Spleen (tissue), 11 donors: Measurements from ENCODE around the gene STK36. TPM values are rescaled to one million over a fixed set of nuclear protein-coding genes. Genes with fewer than 3 reads are reported as not detected.

Source experiments
- DNase-seq: peaks from one replicate; pipeline ENCODE4 v3.0.0-alpha.2; 2020
- H3K27ac ChIP-seq, 8 donors: fragments of 200-600 bp; sonication (generic) in 7 of 8; 1 replicate in 4 of 8; 2 replicates in 4 of 8; pipeline versions ENCODE4 v1.5.0 to v1.8.0; 2016 to 2021; ENCODE audit warnings: inconsistent platforms in 4 of 8, mild to moderate bottlenecking in 4 of 8, moderate library complexity in 1 of 8
- H3K27me3 ChIP-seq, 7 donors: fragments of 200-600 bp; sonication (generic) in 6 of 7; replicated peaks in 1 of 7; 1 replicate in 4 of 7; 2 replicates in 3 of 7; pipeline versions ENCODE4 v1.5.0 to v1.8.0; 2016 to 2021; ENCODE audit warnings: inconsistent platforms in 3 of 7, mild to moderate bottlenecking in 1 of 7
- H3K36me3 ChIP-seq, 6 donors: fragments of 200-600 bp; sonication (generic) in 5 of 6; 1 replicate in 4 of 6; 2 replicates in 2 of 6; pipeline versions ENCODE4 v1.5.0 to v1.8.0; 2016 to 2021; ENCODE audit warnings: inconsistent platforms in 2 of 6
- H3K4me1 ChIP-seq, 6 donors: fragments of 200-600 bp; sonication (generic) in 5 of 6; 1 replicate in 3 of 6; 2 replicates in 3 of 6; pipeline versions ENCODE4 v1.5.0 to v1.8.0; 2016 to 2021; ENCODE audit warnings: inconsistent platforms in 3 of 6
- H3K4me3 ChIP-seq, 8 donors: fragments of 200-600 bp; sonication (generic) in 7 of 8; 1 replicate in 4 of 8; 2 replicates in 4 of 8; pipeline versions ENCODE4 v1.5.0 to v1.8.0; 2016 to 2021; ENCODE audit warnings: inconsistent platforms in 4 of 8, mild to moderate bottlenecking in 4 of 8, moderate library complexity in 2 of 8
- H3K9me3 ChIP-seq, 8 donors: fragments of 200-600 bp; sonication (generic) in 7 of 8; 1 replicate in 4 of 8; 2 replicates in 4 of 8; pipeline versions ENCODE4 v1.5.0 to v1.8.0; 2016 to 2021; ENCODE audit warnings: inconsistent platforms in 4 of 8
- POLR2A ChIP-seq, 3 donors: fragments of 450-650 bp; IDR thresholded peaks; one replicate each; pipeline ENCODE4 v1.5.1; 2017; ENCODE audit warnings: antibody characterized with exemption in 3 of 3, mild to moderate bottlenecking in 1 of 3
- POLR2AphosphoS5 ChIP-seq, 3 donors: sonication (generic); formaldehyde crosslinking; IDR thresholded peaks; one replicate each; pipeline ENCODE4 v1.5.1; 2017; ENCODE audit warnings: antibody characterized with exemption in 3 of 3
- WGBS, 5 donors: extraction: QIAGEN DNeasy Blood & Tissue Kit in 3 of 5; methylation state at CpG; one replicate each; pipeline versions ENCODE4 v1.1.5 to v1.1.7; 2013 to 2018; 5-methylcytosine and 5-hydroxymethylcytosine counted together
- intact Hi-C: fragments of 100-400 bp; cut with DNase I; formaldehyde crosslinking; loops from one replicate; pipeline ENCODE4 v1.15.0; 2023; ENCODE audit warnings: low total_unique reads
- polyA plus RNA-seq, 3 donors: library from polyadenylated mRNA; stranded (reverse); fragments of 200-250 nt; gene quantifications; one replicate each; pipeline ENCODE4 v1.2.1, GENCODE V29; 2013
- total RNA-seq, 7 donors: library from RNA; depleted of rRNA in 3 of 7; stranded (reverse); fragments of >200 nt in 3 of 7; fragmentation: NEBNext Ultra II Directional in 4 of 7; extraction: Animal tissue kit (Norgen Biotek cat#: 25700) in 4 of 7; gene quantifications; one replicate each; pipeline versions ENCODE4 v1.1.0 to v1.2.1, GENCODE V29; 2016 to 2021
- TF ChIP-seq, protein P1 (sequence below), 11 experiments: fragments of 200-600 bp in 7 of 11; fragments of 450-650 bp in 4 of 11; sonication (generic) in 4 of 11; IDR thresholded peaks in 8 of 11; conservative IDR thresholded peaks in 3 of 11; 1 replicate in 7 of 11; 2 replicates in 4 of 11; pipeline versions ENCODE4 v1.4.0 to v1.8.0; 2016 to 2021; ENCODE audit warnings: antibody characterized with exemption in 11 of 11, inconsistent platforms in 4 of 11, mild to moderate bottlenecking in 1 of 11
- donor health status: healthy with polysubstance abuse.
- donor health status: DM: no; HTN: no; CAD: no; lungs with moderate emphysema.
- donor health status: DM: no; HTN: no; CAD: no.
- donor health status: Bipolar disorder and iron deficiency.
- donor health status: healthy.
- donor health status: DM: no; HTN: no; CAD: no.
- donor health status: DM: yes; HTN: yes; CAD: no.

STK36 gene
- total and polyA plus RNA-seq, 10 donors, result 10.7 to 46.8 (median 22.9) TPM

DNA sequence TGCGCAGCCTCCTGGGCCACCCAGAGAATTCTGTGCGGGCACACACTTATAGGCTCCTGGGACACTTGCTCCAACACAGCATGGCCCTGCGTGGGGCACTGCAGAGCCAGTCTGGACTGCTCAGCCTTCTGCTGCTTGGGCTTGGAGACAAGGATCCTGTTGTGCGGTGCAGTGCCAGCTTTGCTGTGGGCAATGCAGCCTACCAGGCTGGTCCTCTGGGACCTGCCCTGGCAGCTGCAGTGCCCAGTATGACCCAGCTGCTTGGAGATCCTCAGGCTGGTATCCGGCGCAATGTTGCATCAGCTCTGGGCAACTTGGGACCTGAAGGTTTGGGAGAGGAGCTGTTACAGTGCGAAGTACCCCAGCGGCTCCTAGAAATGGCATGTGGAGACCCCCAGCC, 27.0 kb downstream of the STK36 start:
- 96 to 99% (median 97%) methylated on average over 6 to 8 of the region's 8 CpGs for WGBS, 5 donors
- intact Hi-C loops, result no loop called here
- no peak for DNase-seq
- H3K27me3 ChIP-seq, result no peaks in the 10 kb centered on the region
- H3K27ac ChIP-seq, result no peak overlapping the region
- H3K4me3 ChIP-seq, result no peak overlapping the region
- TF ChIP-seq POLR2A (IDR thresholded peaks at IDR 0.05) (no peak), POLR2AphosphoS5 (IDR thresholded peaks at IDR 0.05) (no peak)
- TF ChIP-seq, protein P1, sequence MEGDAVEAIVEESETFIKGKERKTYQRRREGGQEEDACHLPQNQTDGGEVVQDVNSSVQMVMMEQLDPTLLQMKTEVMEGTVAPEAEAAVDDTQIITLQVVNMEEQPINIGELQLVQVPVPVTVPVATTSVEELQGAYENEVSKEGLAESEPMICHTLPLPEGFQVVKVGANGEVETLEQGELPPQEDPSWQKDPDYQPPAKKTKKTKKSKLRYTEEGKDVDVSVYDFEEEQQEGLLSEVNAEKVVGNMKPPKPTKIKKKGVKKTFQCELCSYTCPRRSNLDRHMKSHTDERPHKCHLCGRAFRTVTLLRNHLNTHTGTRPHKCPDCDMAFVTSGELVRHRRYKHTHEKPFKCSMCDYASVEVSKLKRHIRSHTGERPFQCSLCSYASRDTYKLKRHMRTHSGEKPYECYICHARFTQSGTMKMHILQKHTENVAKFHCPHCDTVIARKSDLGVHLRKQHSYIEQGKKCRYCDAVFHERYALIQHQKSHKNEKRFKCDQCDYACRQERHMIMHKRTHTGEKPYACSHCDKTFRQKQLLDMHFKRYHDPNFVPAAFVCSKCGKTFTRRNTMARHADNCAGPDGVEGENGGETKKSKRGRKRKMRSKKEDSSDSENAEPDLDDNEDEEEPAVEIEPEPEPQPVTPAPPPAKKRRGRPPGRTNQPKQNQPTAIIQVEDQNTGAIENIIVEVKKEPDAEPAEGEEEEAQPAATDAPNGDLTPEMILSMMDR (IDR thresholded peaks at IDR 0.05 in 8 of 11, conservative IDR thresholded peaks at IDR 0.05 in 3 of 11), result no peak
- H3K9me3 ChIP-seq, result no peaks in the 10 kb centered on the region
- peaks cover 0 to 58% (median 14%) of the 10 kb centered on the region in 6 donors for H3K36me3 ChIP-seq
- H3K4me1 ChIP-seq, result no peaks in the 10 kb centered on the region

DNA sequence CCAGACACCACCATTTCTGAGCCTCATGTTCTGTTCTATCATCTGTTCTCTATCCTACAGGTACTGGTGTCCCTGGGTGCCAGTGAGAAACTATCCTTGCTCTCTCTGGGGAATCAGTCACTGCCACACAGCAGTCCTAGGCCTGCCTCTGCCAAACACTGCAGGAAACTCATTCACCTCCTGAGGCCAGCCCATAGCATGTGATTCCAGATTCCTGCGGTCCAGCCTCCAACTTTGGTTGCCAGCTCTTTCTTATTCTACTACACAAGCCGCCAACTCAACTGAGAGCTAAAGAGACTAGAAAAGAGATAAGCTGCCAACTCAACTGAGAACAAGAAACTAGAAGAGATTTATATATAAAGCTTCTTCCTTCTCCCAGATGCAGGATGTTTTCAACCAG, 29.9 kb downstream of the STK36 start:
- no peak overlapping the region for H3K27ac ChIP-seq
- no peaks in the 10 kb centered on the region for H3K27me3 ChIP-seq
- WGBS, 5 donors, result 92 to 98% (median 97%) methylated on average over 2 of the region's 2 CpGs
- TF ChIP-seq POLR2AphosphoS5 (IDR thresholded peaks at IDR 0.05), result no peak
- TF ChIP-seq, protein P1 (IDR thresholded peaks at IDR 0.05 in 8 of 11, conservative IDR thresholded peaks at IDR 0.05 in 3 of 11), result no peak
- TF ChIP-seq POLR2A (IDR thresholded peaks at IDR 0.05), result no peak
- H3K9me3 ChIP-seq, result no peaks in the 10 kb centered on the region
- peaks cover 0 to 40% (median 10%) of the 10 kb centered on the region in 6 donors for H3K36me3 ChIP-seq
- intact Hi-C loops, result no loop called here
- no peak for DNase-seq
- H3K4me1 ChIP-seq, result no peaks in the 10 kb centered on the region
- H3K4me3 ChIP-seq, result no peak overlapping the region

DNA sequence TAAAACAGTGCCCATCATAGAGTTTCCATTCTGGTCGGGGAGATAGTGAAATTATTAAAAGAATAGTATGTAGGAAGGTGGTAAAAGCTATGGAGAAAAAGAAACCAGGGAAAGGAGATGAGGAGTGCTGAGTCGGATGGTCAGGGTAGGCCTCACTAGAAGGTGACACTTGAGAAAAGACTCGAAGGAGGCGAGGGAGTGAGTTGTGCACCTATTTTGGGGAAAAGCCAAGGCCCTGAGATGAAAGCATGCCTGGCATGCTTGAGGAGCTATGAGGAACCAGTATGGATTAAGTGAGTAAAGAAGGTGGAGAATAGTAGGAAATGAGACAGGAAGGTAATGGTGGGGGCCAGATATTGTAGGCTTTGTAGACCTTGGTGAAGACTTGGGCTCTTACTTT, 31.5 kb downstream of the STK36 start:
- TF ChIP-seq, protein P1 (IDR thresholded peaks at IDR 0.05 in 8 of 11, conservative IDR thresholded peaks at IDR 0.05 in 3 of 11), result no peak
- no peak for DNase-seq
- 86 to 93% (median 89%) methylated on average over 4 of the region's 4 CpGs for WGBS, 5 donors
- Histone ChIP-seq H3K4me3 (no peak overlapping the region), H3K4me1 (no peaks in the 10 kb centered on the region), H3K27ac (no peak overlapping the region), H3K36me3 (peaks cover 0 to 25% (median 6%) of the 10 kb centered on the region in 6 donors), H3K27me3 (no peaks in the 10 kb centered on the region), H3K9me3 (no peaks in the 10 kb centered on the region)
- intact Hi-C loops, result no loop called here

DNA sequence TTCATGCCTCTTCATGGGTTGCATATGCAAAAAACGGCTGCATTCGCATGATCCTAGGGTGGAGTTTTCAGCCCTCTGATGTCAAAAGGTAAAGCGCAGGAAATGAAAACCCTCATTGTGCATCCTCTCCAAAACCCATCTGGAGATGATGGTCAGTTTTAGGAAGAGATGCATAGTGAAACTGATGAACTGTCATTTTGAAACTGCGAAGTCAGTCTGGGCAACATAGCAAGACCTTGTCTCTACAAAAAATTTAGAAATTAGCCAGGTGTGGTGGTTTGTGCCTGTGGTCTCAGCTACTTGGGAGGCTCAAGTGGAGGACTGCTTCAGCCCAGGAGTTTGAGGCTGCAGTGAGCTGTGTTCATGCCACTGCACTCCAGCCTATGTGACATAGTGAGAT, 36.2 kb downstream of the STK36 start:
- Histone ChIP-seq H3K36me3 (no peaks in the 10 kb centered on the region), H3K27me3 (no peaks in the 10 kb centered on the region), H3K4me3 (no peak overlapping the region), H3K9me3 (no peaks in the 10 kb centered on the region), H3K4me1 (peaks cover 8 to 28% (median 15%) of the 10 kb centered on the region in 6 donors), H3K27ac (no peak overlapping the region)
- 67 to 89% (median 77%) methylated on average over 4 of the region's 4 CpGs for WGBS, 5 donors
- DNase-seq, result no peak
- TF ChIP-seq POLR2AphosphoS5 (IDR thresholded peaks at IDR 0.05) (no peak), POLR2A (IDR thresholded peaks at IDR 0.05) (no peak)
- TF ChIP-seq, protein P1 (IDR thresholded peaks at IDR 0.05 in 8 of 11, conservative IDR thresholded peaks at IDR 0.05 in 3 of 11), result no peak
- intact Hi-C loops, result no loop called here
